Measurements from ENCODE around the gene ITSN2. TPM values are rescaled to one million over a fixed set of nuclear protein-coding genes. Genes with fewer than 3 reads are reported as not detected.

Gene ITSN2
- total RNA-seq, 2 experiments from 2014 or later: 69.7 to 71.2 TPM

GRCh38 chr2:24280161-24280560 lies 80.2 kb downstream of the ITSN2 start:
- Mint-ChIP-seq H3K36me3 (ENCODE audit: low read depth) (peaks cover 11% of the 10 kb centered on the region), H3K27me3 (ENCODE audit: low read depth) (no peaks in the 10 kb centered on the region), H3K27ac (no peak overlapping the region), H3K9me3 (ENCODE audit: insufficient read depth) (no peaks in the 10 kb centered on the region), H3K4me3 (no peak overlapping the region), H3K4me1 (ENCODE audit: low read depth) (no peaks in the 10 kb centered on the region)
- POLR2A ChIA-PET: no interaction called here
- no peak for ATAC-seq
- CTCF ChIA-PET: no interaction called here
- no peak for DNase-seq

- Mint-ChIP-seq H3K4me3 (no peak overlapping the region), H3K27ac (no peak overlapping the region), H3K4me1 (ENCODE audit: low read depth) (no peaks in the 10 kb centered on the region), H3K9me3 (ENCODE audit: insufficient read depth) (no peaks in the 10 kb centered on the region), H3K27me3 (ENCODE audit: low read depth) (no peaks in the 10 kb centered on the region), H3K36me3 (ENCODE audit: low read depth) (peaks cover 24% of the 10 kb centered on the region)
- ChIA-PET CTCF (no interaction called here), POLR2A (no interaction called here)
- DNase-seq (no peak), ATAC-seq (no peak)
Observed at GRCh38 chr2:24276349-24276899, 83.9 kb downstream of the ITSN2 start.

GRCh38 chr2:24274809-24275208 lies 85.5 kb downstream of the ITSN2 start:
- no peak for ATAC-seq
- CTCF ChIA-PET: interaction anchor here (1.4 kb wide), 1 partner anchor 32 kb away, joined by 3 read pairs; no protein-coding TSS in a partner anchor
- H3K36me3 Mint-ChIP-seq (ENCODE audit: low read depth): peaks cover 34% of the 10 kb centered on the region
- no peak overlapping the region for H3K27ac Mint-ChIP-seq
- H3K27me3 Mint-ChIP-seq (ENCODE audit: low read depth): no peaks in the 10 kb centered on the region
- no peaks in the 10 kb centered on the region for H3K9me3 Mint-ChIP-seq (ENCODE audit: insufficient read depth)
- POLR2A ChIA-PET: no interaction called here
- H3K4me3 Mint-ChIP-seq: no peak overlapping the region
- H3K4me1 Mint-ChIP-seq (ENCODE audit: low read depth): no peaks in the 10 kb centered on the region
- no peak for DNase-seq

GRCh38 chr2:24273598-24273997 lies 86.7 kb downstream of the ITSN2 start:
- DNase-seq: no peak
- ATAC-seq: no peak
- CTCF ChIA-PET: no interaction called here
- Mint-ChIP-seq H3K9me3 (ENCODE audit: insufficient read depth) (no peaks in the 10 kb centered on the region), H3K4me1 (ENCODE audit: low read depth) (no peaks in the 10 kb centered on the region), H3K4me3 (no peak overlapping the region), H3K27me3 (ENCODE audit: low read depth) (no peaks in the 10 kb centered on the region), H3K36me3 (ENCODE audit: low read depth) (peaks cover 43% of the 10 kb centered on the region), H3K27ac (no peak overlapping the region)
- POLR2A ChIA-PET: no interaction called here

- ATAC-seq (no peak), DNase-seq (no peak)
- H3K4me1 Mint-ChIP-seq (ENCODE audit: low read depth): no peaks in the 10 kb centered on the region
- ChIA-PET CTCF (no interaction called here), POLR2A (no interaction called here)
- no peak overlapping the region for H3K27ac Mint-ChIP-seq
- no peak overlapping the region for H3K4me3 Mint-ChIP-seq
- H3K27me3 Mint-ChIP-seq (ENCODE audit: low read depth): no peaks in the 10 kb centered on the region
- peaks cover 45% of the 10 kb centered on the region for H3K36me3 Mint-ChIP-seq (ENCODE audit: low read depth)
- H3K9me3 Mint-ChIP-seq (ENCODE audit: insufficient read depth): no peaks in the 10 kb centered on the region
Observed at GRCh38 chr2:24272907-24273306, 87.4 kb downstream of the ITSN2 start.

GRCh38 chr2:24272161-24272802 lies 88.1 kb downstream of the ITSN2 start:
- Mint-ChIP-seq H3K27me3 (ENCODE audit: low read depth) (no peaks in the 10 kb centered on the region), H3K4me1 (ENCODE audit: low read depth) (no peaks in the 10 kb centered on the region), H3K4me3 (no peak overlapping the region), H3K9me3 (ENCODE audit: insufficient read depth) (no peaks in the 10 kb centered on the region), H3K27ac (no peak overlapping the region), H3K36me3 (ENCODE audit: low read depth) (peaks cover 43% of the 10 kb centered on the region)
- no peak for ATAC-seq
- no peak for DNase-seq
- ChIA-PET POLR2A (no interaction called here), CTCF (no interaction called here)

- no peak overlapping the region for H3K27ac Mint-ChIP-seq
- no peaks in the 10 kb centered on the region for H3K27me3 Mint-ChIP-seq (ENCODE audit: low read depth)
- no peak for DNase-seq
- POLR2A ChIA-PET: no interaction called here
- peaks cover 44% of the 10 kb centered on the region for H3K36me3 Mint-ChIP-seq (ENCODE audit: low read depth)
- H3K4me1 Mint-ChIP-seq (ENCODE audit: low read depth): no peaks in the 10 kb centered on the region
- CTCF ChIA-PET: no interaction called here
- no peak overlapping the region for H3K4me3 Mint-ChIP-seq
- H3K9me3 Mint-ChIP-seq (ENCODE audit: insufficient read depth): no peaks in the 10 kb centered on the region
- no peak for ATAC-seq
Observed at GRCh38 chr2:24269265-24269664, 91.1 kb downstream of the ITSN2 start.

GRCh38 chr2:24265212-24265611 lies 95.1 kb downstream of the ITSN2 start:
- Mint-ChIP-seq H3K4me1 (ENCODE audit: low read depth) (peaks cover 13% of the 10 kb centered on the region), H3K27me3 (ENCODE audit: low read depth) (no peaks in the 10 kb centered on the region), H3K36me3 (ENCODE audit: low read depth) (peaks cover 40% of the 10 kb centered on the region), H3K9me3 (ENCODE audit: insufficient read depth) (no peaks in the 10 kb centered on the region), H3K4me3 (no peak overlapping the region), H3K27ac (no peak overlapping the region)
- POLR2A ChIA-PET: interaction anchor here (0.6 kb wide), 1 partner anchor 550 kb away, joined by 3 read pairs; no protein-coding TSS in a partner anchor
- CTCF ChIA-PET: no interaction called here
- no peak for DNase-seq
- ATAC-seq: no peak

- no peaks in the 10 kb centered on the region for H3K27me3 Mint-ChIP-seq (ENCODE audit: low read depth)
- H3K4me1 Mint-ChIP-seq (ENCODE audit: low read depth): peaks cover 13% of the 10 kb centered on the region
- no peak overlapping the region for H3K4me3 Mint-ChIP-seq
- ATAC-seq: no peak
- ChIA-PET CTCF (no interaction called here), POLR2A (no interaction called here)
- H3K36me3 Mint-ChIP-seq (ENCODE audit: low read depth): peaks cover 27% of the 10 kb centered on the region
- no peaks in the 10 kb centered on the region for H3K9me3 Mint-ChIP-seq (ENCODE audit: insufficient read depth)
- H3K27ac Mint-ChIP-seq: no peak overlapping the region
- no peak for DNase-seq
Observed at GRCh38 chr2:24262421-24262970, 97.8 kb downstream of the ITSN2 start.

GRCh38 chr2:24261441-24261840 lies 98.9 kb downstream of the ITSN2 start:
- Mint-ChIP-seq H3K9me3 (ENCODE audit: insufficient read depth) (no peaks in the 10 kb centered on the region), H3K4me3 (no peak overlapping the region), H3K27me3 (ENCODE audit: low read depth) (no peaks in the 10 kb centered on the region), H3K4me1 (ENCODE audit: low read depth) (peaks cover 13% of the 10 kb centered on the region), H3K27ac (no peak overlapping the region), H3K36me3 (ENCODE audit: low read depth) (peaks cover 31% of the 10 kb centered on the region)
- ChIA-PET CTCF (no interaction called here), POLR2A (no interaction called here)
- ATAC-seq: no peak
- DNase-seq: no peak

GRCh38 chr2:24259316-24259715 lies 101.0 kb downstream of the ITSN2 start:
- no peak overlapping the region for H3K27ac Mint-ChIP-seq
- H3K36me3 Mint-ChIP-seq (ENCODE audit: low read depth): peaks cover 27% of the 10 kb centered on the region
- ATAC-seq (no peak), DNase-seq (no peak)
- ChIA-PET POLR2A (no interaction called here), CTCF (no interaction called here)
- no peak overlapping the region for H3K4me3 Mint-ChIP-seq
- H3K27me3 Mint-ChIP-seq (ENCODE audit: low read depth): no peaks in the 10 kb centered on the region
- H3K4me1 Mint-ChIP-seq (ENCODE audit: low read depth): peaks cover 13% of the 10 kb centered on the region
- H3K9me3 Mint-ChIP-seq (ENCODE audit: insufficient read depth): no peaks in the 10 kb centered on the region

- ChIA-PET POLR2A (no interaction called here), CTCF (no interaction called here)
- H3K36me3 Mint-ChIP-seq (ENCODE audit: low read depth): peaks cover 31% of the 10 kb centered on the region
- H3K4me3 Mint-ChIP-seq: no peak overlapping the region
- DNase-seq (no peak), ATAC-seq (no peak)
- no peaks in the 10 kb centered on the region for H3K27me3 Mint-ChIP-seq (ENCODE audit: low read depth)
- peaks cover 13% of the 10 kb centered on the region for H3K4me1 Mint-ChIP-seq (ENCODE audit: low read depth)
- no peak overlapping the region for H3K27ac Mint-ChIP-seq
- H3K9me3 Mint-ChIP-seq (ENCODE audit: insufficient read depth): no peaks in the 10 kb centered on the region
Observed at GRCh38 chr2:24258718-24259117, 101.6 kb downstream of the ITSN2 start.

Data from activated CD8-positive, alpha-beta T cell treated with anti-CD3 and anti-CD28 coated beads, Interleukin-2, amount 10 ng/mL, durations not matched to agents 7 days and 5 days (primary cell).